Heart left ventricle (tissue), 13 donors: ENCODE data around the gene TRMT2A.

ENCODE experiments used
- POLR2A ChIP-seq, 2 donors: fragments of 450-650 bp; IDR thresholded peaks; one replicate each; pipeline ENCODE4 v1.6.1; 2017; ENCODE audit warnings: antibody characterized with exemption in 2 of 2, mild to moderate bottlenecking in 2 of 2, moderate library complexity in 2 of 2
- TF ChIP-seq, protein P1 (sequence below), 12 donors: fragments of 200-600 bp; sonication (generic) in 4 of 12; IDR thresholded peaks; one replicate each; pipeline versions ENCODE4 v1.5.0 to v1.8.0; 2018 to 2022; ENCODE audit warnings: antibody characterized with exemption in 12 of 12, mild to moderate bottlenecking in 5 of 12
- donor health status: ischemic (EF 13 %, LVEDD 7.1; RV severe dilation, severe dysfunction).
- donor health status: DM: no; HTN: yes; CAD: no.
- donor health status: DM: no; HTN: no; CAD: no.
- donor health status: ischemic (EF 25% LVEDD 6.9; RV normal size, moderate dysfunction).
- donor health status: ischemic (EF 25% LVEDD 5.7; RV mildly dilated, moderate dysfunction).
- donor health status: ischemic (EF 35%, LVEDD 5.7; RV mildly dilated, moderate dysfunction).
- donor health status: nonischemic (EF 11% LVEDD 7.7; RV severe dilation, severe dysfunction).
- donor health status: DM: yes; HTN: yes; CAD: no.
- donor health status: PGD.
- donor health status: ischemic (EF 29% LVEDD 5.4; RV normal size, mild dysfunction).
- donor health status: nonischemic (EF 23%, LVEDD 6.1; RV moderate dilation, normal function).

DNA sequence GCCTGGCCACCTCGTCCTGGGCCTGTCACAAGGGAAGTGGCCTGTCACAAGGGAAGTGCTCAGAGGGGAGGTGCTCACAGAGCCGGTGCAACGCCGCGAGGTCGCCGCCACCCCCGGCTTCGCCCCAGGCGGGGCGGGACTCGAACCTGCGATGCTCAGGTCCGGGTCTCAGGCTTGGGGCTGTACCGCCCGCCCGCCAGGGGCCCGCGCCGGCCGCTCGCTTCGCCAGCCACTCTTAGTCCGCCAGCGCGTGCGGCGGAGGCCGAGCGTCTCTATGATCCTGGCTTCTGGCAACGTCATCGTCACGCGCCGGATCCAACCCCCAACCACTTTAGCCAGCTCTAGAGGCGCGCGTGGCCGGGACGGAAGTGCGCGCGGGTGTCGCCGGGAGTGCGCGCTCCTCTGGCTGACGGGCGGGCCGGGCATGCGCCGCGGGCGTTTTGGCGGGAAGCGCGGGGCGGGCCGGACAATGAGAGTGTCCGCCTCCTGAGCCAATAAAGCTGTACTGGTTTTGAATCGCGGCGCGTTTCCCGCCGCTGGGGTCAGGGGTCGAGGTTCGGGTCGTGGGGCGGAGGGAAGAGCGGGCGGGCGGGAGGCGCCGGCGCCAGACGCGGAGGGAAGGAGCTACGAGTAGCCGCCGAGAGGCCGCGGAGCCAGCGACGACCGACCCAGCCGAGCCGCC is at the start of gene TRMT2A:
- TF ChIP-seq, protein P1, sequence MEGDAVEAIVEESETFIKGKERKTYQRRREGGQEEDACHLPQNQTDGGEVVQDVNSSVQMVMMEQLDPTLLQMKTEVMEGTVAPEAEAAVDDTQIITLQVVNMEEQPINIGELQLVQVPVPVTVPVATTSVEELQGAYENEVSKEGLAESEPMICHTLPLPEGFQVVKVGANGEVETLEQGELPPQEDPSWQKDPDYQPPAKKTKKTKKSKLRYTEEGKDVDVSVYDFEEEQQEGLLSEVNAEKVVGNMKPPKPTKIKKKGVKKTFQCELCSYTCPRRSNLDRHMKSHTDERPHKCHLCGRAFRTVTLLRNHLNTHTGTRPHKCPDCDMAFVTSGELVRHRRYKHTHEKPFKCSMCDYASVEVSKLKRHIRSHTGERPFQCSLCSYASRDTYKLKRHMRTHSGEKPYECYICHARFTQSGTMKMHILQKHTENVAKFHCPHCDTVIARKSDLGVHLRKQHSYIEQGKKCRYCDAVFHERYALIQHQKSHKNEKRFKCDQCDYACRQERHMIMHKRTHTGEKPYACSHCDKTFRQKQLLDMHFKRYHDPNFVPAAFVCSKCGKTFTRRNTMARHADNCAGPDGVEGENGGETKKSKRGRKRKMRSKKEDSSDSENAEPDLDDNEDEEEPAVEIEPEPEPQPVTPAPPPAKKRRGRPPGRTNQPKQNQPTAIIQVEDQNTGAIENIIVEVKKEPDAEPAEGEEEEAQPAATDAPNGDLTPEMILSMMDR (IDR thresholded peaks at IDR 0.05): peak in 6 of 12 donors; percentile 20 to 57 (median 41)
- peak in 1 of 2 donors; percentile 74 for TF ChIP-seq POLR2A (IDR thresholded peaks at IDR 0.05)
